B cell (primary cell): Measurements from ENCODE around the gene PINLYP. TPM values are rescaled to one million over a fixed set of nuclear protein-coding genes. Genes with fewer than 3 reads are reported as not detected.
"Not testable (repeated sequence)": the region's sequence is repeated elsewhere in the genome, so short reads cannot be mapped to it uniquely, and the experiment has no call there.

ENCODE experiments used
- ATAC-seq: fragments of 200-7000 bp; cut with Tn5 transposase; one replicate; pipeline ENCODE4 v1.10.0; 2021; ENCODE audit warnings: low read depth, mild to moderate bottlenecking, moderate number of reproducible peaks, moderate library complexity
- CTCF ChIA-PET: fragments of 350-600 bp; sonication (Branson Sonifier 250); formaldehyde crosslinking; loops from one replicate; lab custom pipeline; 2021; ENCODE audit warnings: antibody characterized with exemption, inconsistent platforms; lab: Charles Lee
- POLR2A ChIA-PET: fragments of 350-600 bp; sonication (Branson Sonifier 250); formaldehyde crosslinking; loops from one replicate; lab custom pipeline; 2021; ENCODE audit warnings: antibody characterized with exemption; lab: Charles Lee
- DNase-seq: peaks from one replicate; pipeline ENCODE4 v3.0.0; 2013
- H2AFZ ChIP-seq: 2 replicates; pipeline ENCODE4 v1.6.1; 2012; ENCODE audit warnings: mild to moderate bottlenecking, low read depth, low read length; ENCODE audit not compliant: insufficient read depth, poor library complexity, severe bottlenecking
- H3K27ac ChIP-seq, 2 donors: 1 replicate in 1 of 2; 2 replicates in 1 of 2; pipeline ENCODE4 v1.5.1; 2012 to 2013; ENCODE audit warnings: low read length in 2 of 2, mild to moderate bottlenecking in 2 of 2, moderate library complexity in 1 of 2
- H3K27me3 ChIP-seq, 4 experiments: fragments of 200-600 bp in 1 of 4; sonication (generic) in 1 of 4; replicated peaks in 1 of 4; 1 replicate in 2 of 4; 2 replicates in 2 of 4; pipeline versions ENCODE4 v1.6.1 to v1.7.0; 2013 to 2016; ENCODE audit warnings: low read length in 3 of 4, mild to moderate bottlenecking in 2 of 4, mixed read lengths in 1 of 4, moderate library complexity in 1 of 4; ENCODE audit not compliant: insufficient read depth in 4 of 4, control insufficient read depth in 3 of 4; ENCODE audit errors: control extremely low read depth in 1 of 4
- H3K36me3 ChIP-seq, 2 experiments: replicated peaks in 1 of 2; 1 replicate in 1 of 2; 2 replicates in 1 of 2; pipeline versions ENCODE4 v1.6.1 to v1.7.1; 2013; ENCODE audit warnings: low read length in 1 of 2; ENCODE audit not compliant: insufficient read depth in 2 of 2, control insufficient read depth in 1 of 2; ENCODE audit errors: control extremely low read depth in 1 of 2, extremely low read depth in 1 of 2
- H3K4me1 ChIP-seq, 2 donors: fragments of 200-600 bp in 1 of 2; sonication (generic) in 1 of 2; 1 replicate in 1 of 2; 2 replicates in 1 of 2; pipeline versions ENCODE4 v1.5.1 to v1.6.1; 2013 to 2017; ENCODE audit warnings: low read length in 2 of 2; ENCODE audit not compliant: control insufficient read depth in 2 of 2, insufficient read depth in 2 of 2
- H3K4me2 ChIP-seq: replicated peaks from 2 replicates; pipeline ENCODE3; 2012; ENCODE audit warnings: mild to moderate bottlenecking, low read depth, low read length; ENCODE audit not compliant: poor library complexity, severe bottlenecking
- H3K4me3 ChIP-seq, 5 experiments: fragments of 200-600 bp in 1 of 5; sonication (generic) in 1 of 5; 1 replicate in 3 of 5; 2 replicates in 2 of 5; pipeline versions ENCODE4 v1.5.1 to v1.7.0; 2011 to 2016; ENCODE audit warnings: low read length in 4 of 5, mild to moderate bottlenecking in 4 of 5, low read depth in 2 of 5, control low read depth in 1 of 5, moderate library complexity in 1 of 5; ENCODE audit not compliant: insufficient read depth in 1 of 5; ENCODE audit errors: control extremely low read depth in 1 of 5, extremely low read depth in 1 of 5
- H3K79me2 ChIP-seq: fragments of 200-600 bp; sonication (generic); one replicate; pipeline ENCODE4 v1.6.0; 2016; ENCODE audit warnings: low read length; ENCODE audit not compliant: control insufficient read depth, insufficient read depth
- H3K9ac ChIP-seq: fragments of 200-600 bp; sonication (generic); 2 replicates; pipeline ENCODE4 v1.6.1; 2017; ENCODE audit warnings: mild to moderate bottlenecking, low read length, moderate library complexity
- H3K9me3 ChIP-seq, 3 donors: one replicate each; pipeline versions ENCODE4 v1.6.1 to v1.7.1; 2013; ENCODE audit warnings: low read length in 2 of 3; ENCODE audit not compliant: control insufficient read depth in 2 of 3, insufficient read depth in 1 of 3; ENCODE audit errors: control extremely low read depth in 1 of 3
- H4K20me1 ChIP-seq: 2 replicates; pipeline ENCODE4 v1.6.0; 2012; ENCODE audit warnings: mild to moderate bottlenecking, low read length; ENCODE audit not compliant: insufficient read depth, control insufficient read depth, poor library complexity, severe bottlenecking
- H3K27ac Mint-ChIP-seq: one replicate; pipeline ENCODE4 v1.8.0; 2021; ENCODE audit warnings: mixed read lengths
- H3K27me3 Mint-ChIP-seq: one replicate; pipeline ENCODE4 v1.8.0; 2021; ENCODE audit warnings: mixed read lengths
- H3K4me1 Mint-ChIP-seq: one replicate; pipeline ENCODE4 v1.8.0; 2021; ENCODE audit warnings: mixed read lengths
- H3K4me3 Mint-ChIP-seq: one replicate; pipeline ENCODE4 v1.8.0; 2021; ENCODE audit warnings: mixed read lengths
- H3K9me3 Mint-ChIP-seq: one replicate; pipeline ENCODE4 v1.8.0; 2022; ENCODE audit warnings: mixed read lengths; ENCODE audit not compliant: insufficient read depth
- EZH2 ChIP-seq: IDR thresholded peaks from 2 replicates; pipeline ENCODE4 v1.6.1; 2012; ENCODE audit warnings: borderline replicate concordance, low read depth, mild to moderate bottlenecking, moderate library complexity, low read length; ENCODE audit not compliant: insufficient read depth, poor library complexity, severe bottlenecking
- WGBS: methylation state at CpG from one replicate; pipeline ENCODE4 v1.1.5; 2013; ENCODE audit warnings: missing lambda C conversion rate; ENCODE audit not compliant: insufficient coverage; 5-methylcytosine and 5-hydroxymethylcytosine counted together
- intact Hi-C: fragments of 100-400 bp; cut with micrococcal nuclease; formaldehyde crosslinking; loops from one replicate; pipeline ENCODE4 v1.10.0; 2022
- polyA plus RNA-seq: library from polyadenylated mRNA; depleted of rRNA; stranded (reverse); fragments of >200 nt; gene quantifications from 2 replicates; pipeline ENCODE4 v1.2.3, GENCODE V29; 2012
- total RNA-seq, 2 donors: library from RNA; stranded (reverse); fragments of 120-200 nt in 1 of 2; gene quantifications; 1 replicate in 1 of 2; 2 replicates in 1 of 2; pipeline versions ENCODE4 v1.2.3 to v1.2.4, GENCODE V29; 2013 to 2022
- TF ChIP-seq, protein P1 (sequence below): fragments of 200-600 bp; IDR thresholded peaks from one replicate; pipeline ENCODE4 v1.8.0; 2022; ENCODE audit warnings: antibody characterized with exemption, mild to moderate bottlenecking

The PINLYP gene
- total and polyA plus RNA-seq, 2 donors (not counting 1 experiment from before 2014, with no cell fraction given): 2.0 to 2.9 TPM

DNA sequence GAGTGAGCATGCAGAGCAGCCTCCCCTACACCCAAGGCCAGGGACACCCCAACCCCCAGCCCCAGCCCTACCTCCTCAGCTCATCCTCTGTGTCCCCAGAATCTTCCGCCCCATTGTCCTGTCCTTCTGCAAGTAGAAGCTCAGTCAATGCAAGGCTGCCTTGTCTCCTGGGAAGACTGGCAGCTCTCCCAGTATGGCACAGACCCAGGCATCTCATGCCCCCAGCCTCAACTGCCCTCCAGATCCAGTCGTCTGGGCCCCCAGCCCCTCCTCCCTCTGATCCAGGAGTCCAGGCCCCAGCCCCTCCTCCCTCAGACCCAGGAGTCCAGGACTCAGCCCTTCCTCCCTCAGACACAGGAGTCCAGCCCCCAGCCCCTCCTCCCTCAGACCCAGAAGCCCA, 29.6 kb upstream of the PINLYP start:
- Histone ChIP-seq H2AFZ (no peak overlapping the region), H3K27ac (no peak overlapping the region), H3K27me3 (no peaks in the 10 kb centered on the region), H3K4me1 (no peaks in the 10 kb centered on the region), H3K4me2 (no peak overlapping the region), H3K9me3 (no peaks in the 10 kb centered on the region), H3K36me3 (peaks cover 1 to 56% of the 10 kb centered on the region in 2 experiments), H3K9ac (no peak overlapping the region), H3K4me3 (no peak overlapping the region), H3K79me2 (no peaks in the 10 kb centered on the region), H4K20me1 (no peaks in the 10 kb centered on the region)
- Mint-ChIP-seq H3K9me3 (no peaks in the 10 kb centered on the region), H3K4me3 (no peak overlapping the region), H3K4me1 (no peaks in the 10 kb centered on the region), H3K27me3 (no peaks in the 10 kb centered on the region), H3K27ac (no peak overlapping the region)
- POLR2A ChIA-PET: no interaction called here
- no peak for DNase-seq
- CTCF ChIA-PET: no interaction called here
- ATAC-seq: no peak
- TF ChIP-seq, protein P1, sequence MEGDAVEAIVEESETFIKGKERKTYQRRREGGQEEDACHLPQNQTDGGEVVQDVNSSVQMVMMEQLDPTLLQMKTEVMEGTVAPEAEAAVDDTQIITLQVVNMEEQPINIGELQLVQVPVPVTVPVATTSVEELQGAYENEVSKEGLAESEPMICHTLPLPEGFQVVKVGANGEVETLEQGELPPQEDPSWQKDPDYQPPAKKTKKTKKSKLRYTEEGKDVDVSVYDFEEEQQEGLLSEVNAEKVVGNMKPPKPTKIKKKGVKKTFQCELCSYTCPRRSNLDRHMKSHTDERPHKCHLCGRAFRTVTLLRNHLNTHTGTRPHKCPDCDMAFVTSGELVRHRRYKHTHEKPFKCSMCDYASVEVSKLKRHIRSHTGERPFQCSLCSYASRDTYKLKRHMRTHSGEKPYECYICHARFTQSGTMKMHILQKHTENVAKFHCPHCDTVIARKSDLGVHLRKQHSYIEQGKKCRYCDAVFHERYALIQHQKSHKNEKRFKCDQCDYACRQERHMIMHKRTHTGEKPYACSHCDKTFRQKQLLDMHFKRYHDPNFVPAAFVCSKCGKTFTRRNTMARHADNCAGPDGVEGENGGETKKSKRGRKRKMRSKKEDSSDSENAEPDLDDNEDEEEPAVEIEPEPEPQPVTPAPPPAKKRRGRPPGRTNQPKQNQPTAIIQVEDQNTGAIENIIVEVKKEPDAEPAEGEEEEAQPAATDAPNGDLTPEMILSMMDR: no peak
- TF ChIP-seq EZH2: no peak
- whole genome bisulfite sequencing: 100% methylated on average over 2 of the region's 2 CpGs
- intact Hi-C loops: no loop called here

DNA sequence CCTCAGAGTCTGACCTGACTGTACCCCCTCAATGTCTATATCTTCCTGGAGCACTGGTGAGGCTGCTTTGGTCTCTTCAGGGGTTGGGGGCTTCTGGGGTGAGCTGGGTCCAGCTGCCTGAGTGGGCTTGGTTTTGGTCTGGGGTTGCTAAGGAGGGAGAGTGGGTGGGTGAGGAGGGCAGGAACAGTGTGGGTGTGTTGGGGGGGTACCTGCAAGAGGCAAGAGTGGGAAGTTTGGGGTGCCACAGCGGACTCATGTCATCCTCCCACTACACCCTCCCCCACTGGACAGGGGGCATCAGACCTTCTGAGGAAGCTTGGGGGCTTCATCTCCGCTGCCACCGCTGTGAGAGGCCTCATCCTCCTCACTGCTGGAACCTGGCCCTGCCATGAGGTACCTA, 29.0 kb upstream of the PINLYP start:
- Histone ChIP-seq H3K4me1 (no peaks in the 10 kb centered on the region), H2AFZ (no peak overlapping the region), H3K9ac (no peak overlapping the region), H3K4me2 (no peak overlapping the region), H3K36me3 (peaks cover 1 to 61% of the 10 kb centered on the region in 2 experiments), H3K27ac (no peak overlapping the region), H3K4me3 (no peak overlapping the region), H3K79me2 (no peaks in the 10 kb centered on the region), H3K9me3 (no peaks in the 10 kb centered on the region), H4K20me1 (no peaks in the 10 kb centered on the region), H3K27me3 (no peaks in the 10 kb centered on the region)
- Mint-ChIP-seq H3K4me3 (no peak overlapping the region), H3K4me1 (no peaks in the 10 kb centered on the region), H3K9me3 (no peaks in the 10 kb centered on the region), H3K27me3 (no peaks in the 10 kb centered on the region), H3K27ac (no peak overlapping the region)
- ATAC-seq (no peak), DNase-seq (no peak)
- ChIA-PET CTCF (no interaction called here), POLR2A (interaction anchor here (0.7 kb wide), 1 partner anchor 230 kb away, joined by 4 read pairs; no protein-coding TSS in a partner anchor)
- no peak for TF ChIP-seq EZH2
- TF ChIP-seq, protein P1: no peak
- intact Hi-C loops: no loop called here
- 100% methylated on average over 3 of the region's 3 CpGs for WGBS

DNA sequence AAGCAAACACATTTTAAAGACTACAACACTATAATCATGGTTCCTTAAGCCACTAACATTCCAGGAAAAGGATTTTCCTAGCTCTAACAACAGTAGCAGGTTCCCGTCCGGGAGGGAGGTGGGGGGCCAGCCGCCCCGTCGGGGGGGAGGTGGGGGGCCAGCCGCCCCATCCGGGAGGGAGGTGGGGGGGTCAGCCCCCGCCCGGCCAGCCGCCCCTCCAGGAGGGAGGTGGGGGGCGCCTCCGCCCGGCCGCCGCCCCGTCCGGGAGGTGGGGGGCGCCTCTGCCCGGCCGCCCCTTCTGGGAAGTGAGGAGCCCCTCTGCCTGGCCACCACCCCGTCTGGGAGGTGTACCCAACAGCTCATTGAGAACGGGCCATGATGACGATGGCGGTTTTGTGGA, 27.7 kb upstream of the PINLYP start:
- ATAC-seq, H3K4me1 Mint-ChIP-seq, H3K4me1 ChIP-seq, H3K9me3 Mint-ChIP-seq, H3K27me3 Mint-ChIP-seq, POLR2A ChIA-PET, H3K9me3 ChIP-seq, intact Hi-C loops, H3K79me2 ChIP-seq, H3K4me3 ChIP-seq, H2AFZ ChIP-seq, H3K4me2 ChIP-seq, H3K27me3 ChIP-seq, H4K20me1 ChIP-seq, CTCF ChIA-PET, H3K9ac ChIP-seq, H3K27ac ChIP-seq, H3K4me3 Mint-ChIP-seq, DNase-seq, H3K27ac Mint-ChIP-seq: not testable (repeated sequence)
- H3K36me3 ChIP-seq: peaks cover 1 to 67% of the 10 kb centered on the region in 2 experiments
- no CpG with 5 or more reads among the region's 24 CpGs for WGBS
